Measurements from ENCODE around the gene WDR33.

WDR33 gene

GRCh38 chr2:127706215-127706990 is 104.6 kb downstream of the WDR33 start:
- H3K9me3 ChIP-seq (ENCODE audit: low read length) = no peaks in the 10 kb centered on the region
- peaks cover 18% of the 10 kb centered on the region for H3K4me1 ChIP-seq (ENCODE audit: insufficient read depth, low read length, severe bottlenecking)
- H2AFZ ChIP-seq (ENCODE audit: low read length) = no peak overlapping the region
- no peak for TF ChIP-seq EZH2 (IDR thresholded peaks at IDR 0.05; ENCODE audit: borderline replicate concordance, low read length)
- no peak for TF ChIP-seq CTCF (IDR thresholded peaks at IDR 0.05; ENCODE audit: low read length)
- peaks cover 78% of the 10 kb centered on the region for H3K36me3 ChIP-seq (ENCODE audit: insufficient read depth, low read length)
- H3K4me3 ChIP-seq (ENCODE audit: low read depth, low read length, poor library complexity, severe bottlenecking) = no peak overlapping the region
- H3K4me2 ChIP-seq (ENCODE audit: low read length) = no peak overlapping the region
- no peak overlapping the region for H3K9ac ChIP-seq (ENCODE audit: low read length)
- H3F3A ChIP-seq (ENCODE audit: insufficient read depth, low read length) = no peaks in the 10 kb centered on the region
- H3K79me2 ChIP-seq (ENCODE audit: insufficient read depth, low read length) = no peaks in the 10 kb centered on the region
- no peaks in the 10 kb centered on the region for H3K9me2 ChIP-seq (ENCODE audit: low read depth, low read length)
- H4K20me1 ChIP-seq (ENCODE audit: insufficient read depth, low read length) = no peaks in the 10 kb centered on the region
- H3K27me3 ChIP-seq (ENCODE audit: insufficient read depth, low read length) = no peaks in the 10 kb centered on the region
- no peak overlapping the region for H3K27ac ChIP-seq (ENCODE audit: low read depth, low read length, poor library complexity, severe bottlenecking)

- Histone ChIP-seq H3K9ac (ENCODE audit: low read length) (no peak overlapping the region), H3K9me2 (ENCODE audit: low read depth, low read length) (no peaks in the 10 kb centered on the region), H3K27me3 (ENCODE audit: insufficient read depth, low read length) (no peaks in the 10 kb centered on the region), H3K79me2 (ENCODE audit: insufficient read depth, low read length) (no peaks in the 10 kb centered on the region), H3K4me3 (ENCODE audit: low read depth, low read length, poor library complexity, severe bottlenecking) (no peak overlapping the region), H3K9me3 (ENCODE audit: low read length) (no peaks in the 10 kb centered on the region), H3K4me1 (ENCODE audit: insufficient read depth, low read length, severe bottlenecking) (peaks cover 24% of the 10 kb centered on the region), H3F3A (ENCODE audit: insufficient read depth, low read length) (no peaks in the 10 kb centered on the region), H3K4me2 (ENCODE audit: low read length) (no peak overlapping the region), H3K27ac (ENCODE audit: low read depth, low read length, poor library complexity, severe bottlenecking) (no peak overlapping the region), H2AFZ (ENCODE audit: low read length) (no peak overlapping the region), H3K36me3 (ENCODE audit: insufficient read depth, low read length) (peaks cover 77% of the 10 kb centered on the region), H4K20me1 (ENCODE audit: insufficient read depth, low read length) (no peaks in the 10 kb centered on the region)
- TF ChIP-seq CTCF (IDR thresholded peaks at IDR 0.05; ENCODE audit: low read length) (no peak), EZH2 (IDR thresholded peaks at IDR 0.05; ENCODE audit: borderline replicate concordance, low read length) (no peak)
These were observed 105.4 kb downstream of the WDR33 start for GRCh38 chr2:127705391-127706065.

GRCh38 chr2:127704641-127705390 is 106.2 kb downstream of the WDR33 start:
- H3F3A ChIP-seq (ENCODE audit: insufficient read depth, low read length) = no peaks in the 10 kb centered on the region
- H3K36me3 ChIP-seq (ENCODE audit: insufficient read depth, low read length) = peaks cover 70% of the 10 kb centered on the region
- no peak overlapping the region for H3K9ac ChIP-seq (ENCODE audit: low read length)

More at GRCh38 chr2:127704641-127705390, 106.2 kb downstream of the WDR33 start:
- no peaks in the 10 kb centered on the region for H4K20me1 ChIP-seq (ENCODE audit: insufficient read depth, low read length)
- H3K79me2 ChIP-seq (ENCODE audit: insufficient read depth, low read length) = no peaks in the 10 kb centered on the region
- no peak overlapping the region for H3K4me3 ChIP-seq (ENCODE audit: low read depth, low read length, poor library complexity, severe bottlenecking)
- no peaks in the 10 kb centered on the region for H3K9me3 ChIP-seq (ENCODE audit: low read length)
- H3K9me2 ChIP-seq (ENCODE audit: low read depth, low read length) = no peaks in the 10 kb centered on the region
- no peak overlapping the region for H3K27ac ChIP-seq (ENCODE audit: low read depth, low read length, poor library complexity, severe bottlenecking)
- no peak overlapping the region for H3K4me2 ChIP-seq (ENCODE audit: low read length)
- peaks cover 27% of the 10 kb centered on the region for H3K4me1 ChIP-seq (ENCODE audit: insufficient read depth, low read length, severe bottlenecking)
- no peak overlapping the region for H2AFZ ChIP-seq (ENCODE audit: low read length)
- H3K27me3 ChIP-seq (ENCODE audit: insufficient read depth, low read length) = no peaks in the 10 kb centered on the region
- TF ChIP-seq CTCF (IDR thresholded peaks at IDR 0.05; ENCODE audit: low read length) = no peak
- no peak for TF ChIP-seq EZH2 (IDR thresholded peaks at IDR 0.05; ENCODE audit: borderline replicate concordance, low read length)

Data from OCI-LY1 (cell line).